ENCODE data around the gene MCF2L.

MCF2L gene

DNA sequence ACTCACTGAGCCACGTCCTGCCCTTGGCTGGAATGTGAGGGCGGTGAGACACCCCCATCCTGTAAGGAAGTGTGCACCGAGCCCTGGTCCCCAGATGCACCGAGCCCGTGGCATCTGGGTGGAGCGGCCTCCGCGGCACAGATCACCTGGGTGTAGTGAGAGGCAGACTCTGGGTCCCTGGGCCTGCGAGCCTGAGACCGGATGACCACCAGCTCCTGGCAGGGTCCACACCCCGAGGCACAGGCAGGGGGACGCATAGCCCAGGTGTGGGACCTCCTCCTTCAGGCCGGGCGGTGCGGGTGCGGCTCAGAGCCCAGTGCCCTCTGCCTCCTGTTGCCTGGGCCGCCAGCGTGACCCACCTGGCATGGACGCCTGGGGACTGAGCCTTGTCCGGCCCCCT lies 12.4 kb downstream of the MCF2L start:
- DNase-seq (ENCODE audit: low read depth, low spot score), result no peak

DNA sequence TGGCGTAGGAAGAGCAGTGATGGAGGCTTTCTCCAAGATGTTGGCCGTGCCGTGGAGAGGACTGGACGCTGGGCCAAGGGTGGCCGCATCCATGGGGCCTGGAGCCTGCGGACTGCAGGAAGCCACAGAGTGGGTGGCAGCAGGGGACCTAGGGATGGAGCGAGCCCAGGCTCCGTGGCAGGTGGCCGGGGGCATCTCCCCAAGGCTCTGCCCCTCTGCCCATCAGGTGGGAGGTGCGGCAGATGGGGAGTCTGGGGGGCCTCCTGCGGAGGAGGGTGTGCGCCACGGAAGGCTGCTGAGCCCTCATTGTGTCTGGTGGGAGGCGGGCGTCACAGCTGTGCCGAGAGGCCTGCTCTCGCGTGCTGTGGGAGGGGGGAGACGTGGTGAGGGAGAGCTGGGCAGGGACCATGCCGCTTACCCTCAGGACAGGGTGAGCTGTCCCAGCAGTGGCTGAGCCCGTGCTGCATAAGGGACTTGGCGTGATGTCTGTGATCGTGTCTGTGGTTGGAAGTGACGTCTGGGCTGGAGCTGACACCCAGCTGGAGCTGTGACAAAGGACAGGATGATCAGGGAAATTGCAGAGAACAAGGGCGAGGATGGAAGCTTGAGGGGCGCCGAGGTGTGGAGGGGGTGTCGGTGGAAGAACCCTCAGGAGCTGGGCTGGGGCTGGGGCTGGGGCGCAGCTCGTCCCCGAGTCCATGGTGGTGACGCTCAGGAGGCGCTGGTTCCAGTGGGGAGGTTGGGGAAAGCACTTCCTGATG lies 13.4 kb downstream of the MCF2L start:
- DNase-seq (ENCODE audit: low read depth, low spot score), result no peak

DNA sequence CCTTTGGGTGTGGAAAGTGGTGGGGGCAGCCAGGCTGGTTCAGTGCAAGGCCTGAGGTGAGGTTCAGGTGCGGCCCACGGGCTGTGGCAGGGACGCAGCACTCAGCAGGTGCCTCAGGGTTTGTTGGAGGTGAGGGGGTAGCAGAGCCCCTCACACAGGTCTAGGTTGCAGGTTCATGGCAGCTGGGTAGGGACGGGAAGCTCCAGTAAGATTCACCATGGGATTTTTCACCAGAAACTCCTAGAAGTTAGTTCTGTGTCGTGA lies 14.0 kb downstream of the MCF2L start:
- DNase-seq (ENCODE audit: low read depth, low spot score), result no peak

DNA sequence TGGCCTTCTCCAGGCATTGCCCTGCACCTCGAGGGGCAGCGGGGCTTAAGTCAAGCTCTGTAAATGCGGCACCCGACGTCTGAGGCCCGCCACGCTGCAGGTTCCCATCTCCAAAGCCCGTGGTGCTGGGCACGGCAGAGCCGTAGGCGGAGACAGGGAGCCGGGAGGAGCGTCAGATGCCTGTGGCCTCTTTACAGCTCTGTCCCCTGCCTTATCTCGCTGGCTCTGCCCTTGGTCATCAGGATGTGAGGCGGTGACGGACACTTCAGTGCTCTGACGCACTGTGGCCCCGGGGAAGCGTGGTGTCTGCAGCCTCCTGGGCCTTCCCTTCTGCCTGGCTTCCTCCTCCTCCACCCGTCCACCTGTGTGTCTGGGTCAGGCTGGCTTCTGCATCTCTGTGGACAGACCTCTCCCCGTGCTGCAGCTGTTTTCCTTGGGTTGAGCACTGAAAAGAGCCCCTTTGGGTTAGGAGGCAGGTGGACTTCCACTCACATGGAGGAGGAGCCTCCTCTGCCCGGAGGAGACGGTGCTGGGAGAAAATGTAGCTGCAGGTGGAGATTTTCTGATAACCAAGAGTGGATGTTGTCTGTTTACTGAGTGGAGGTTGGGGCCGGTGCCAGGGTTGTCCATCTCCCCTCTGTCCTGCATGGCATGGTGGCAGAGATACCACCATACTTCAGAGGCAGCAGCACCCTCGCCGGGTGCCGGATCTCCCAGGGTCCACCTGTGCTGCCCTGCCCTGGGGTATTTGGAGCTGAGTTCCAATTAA lies 14.6 kb downstream of the MCF2L start:
- no peak for DNase-seq (ENCODE audit: low read depth, low spot score)

DNA sequence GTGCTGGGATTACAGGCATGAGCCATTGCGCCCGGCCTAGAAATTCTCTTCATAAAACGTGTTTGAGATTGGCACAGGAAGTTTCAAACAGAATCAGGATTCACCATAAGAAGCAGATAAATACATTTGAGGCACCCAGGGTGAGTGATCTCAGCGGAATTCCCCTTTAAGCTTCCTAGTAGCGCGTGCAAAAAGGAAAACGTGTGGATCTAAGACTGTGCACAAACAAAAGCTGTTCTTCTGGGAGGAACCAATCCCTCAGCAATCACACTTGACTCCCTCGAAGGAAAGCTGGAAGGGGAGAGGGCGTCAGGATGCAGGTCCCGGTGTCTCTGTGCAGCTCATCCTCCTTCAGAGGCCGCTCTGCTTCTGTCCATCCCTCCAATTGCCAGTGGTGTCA lies 15.5 kb downstream of the MCF2L start:
- DNase-seq (ENCODE audit: low read depth, low spot score), result no peak

DNA sequence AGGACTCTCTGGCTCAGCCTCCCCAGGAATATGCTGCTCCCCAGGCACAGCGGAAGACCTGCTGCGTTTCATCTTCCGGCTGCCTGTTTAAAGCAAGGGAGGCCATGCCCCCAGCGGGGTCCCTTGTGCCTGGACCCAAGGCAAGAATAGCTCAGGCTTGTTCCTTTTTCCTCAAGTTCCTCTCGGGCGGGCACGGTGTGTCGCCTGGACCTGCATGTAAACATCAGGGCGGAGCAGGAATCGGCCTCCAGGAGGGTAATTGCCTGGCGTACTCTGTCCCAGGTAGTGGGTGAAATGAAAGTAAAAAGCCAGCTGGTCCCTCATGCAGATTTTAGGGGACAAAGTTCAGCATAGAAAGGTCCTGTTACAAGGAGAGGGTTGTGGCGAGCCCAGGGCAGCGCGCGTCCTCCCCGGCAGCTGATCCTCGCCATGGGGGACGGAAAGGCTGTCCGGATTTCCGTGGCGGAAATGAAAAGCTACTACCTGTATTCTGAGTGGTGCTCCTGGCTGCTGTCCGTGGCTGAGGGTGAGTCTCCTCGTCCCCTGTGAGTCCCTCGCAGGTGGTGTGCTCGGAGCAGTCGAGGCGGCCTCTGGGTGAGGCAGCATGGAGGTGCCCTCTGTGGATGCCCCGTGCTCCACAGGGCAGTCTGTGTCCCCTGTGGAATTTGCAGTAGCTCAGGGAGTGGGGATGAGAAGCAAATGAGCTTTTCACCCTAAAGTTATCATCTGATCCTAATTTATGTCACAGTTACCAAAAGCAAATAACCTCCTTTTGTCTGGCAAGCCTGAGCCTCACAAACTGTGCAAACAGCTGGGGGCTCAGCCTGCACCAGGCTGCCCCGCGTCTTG lies 16.2 kb downstream of the MCF2L start:
- no peak for DNase-seq (ENCODE audit: low read depth, low spot score)

DNA sequence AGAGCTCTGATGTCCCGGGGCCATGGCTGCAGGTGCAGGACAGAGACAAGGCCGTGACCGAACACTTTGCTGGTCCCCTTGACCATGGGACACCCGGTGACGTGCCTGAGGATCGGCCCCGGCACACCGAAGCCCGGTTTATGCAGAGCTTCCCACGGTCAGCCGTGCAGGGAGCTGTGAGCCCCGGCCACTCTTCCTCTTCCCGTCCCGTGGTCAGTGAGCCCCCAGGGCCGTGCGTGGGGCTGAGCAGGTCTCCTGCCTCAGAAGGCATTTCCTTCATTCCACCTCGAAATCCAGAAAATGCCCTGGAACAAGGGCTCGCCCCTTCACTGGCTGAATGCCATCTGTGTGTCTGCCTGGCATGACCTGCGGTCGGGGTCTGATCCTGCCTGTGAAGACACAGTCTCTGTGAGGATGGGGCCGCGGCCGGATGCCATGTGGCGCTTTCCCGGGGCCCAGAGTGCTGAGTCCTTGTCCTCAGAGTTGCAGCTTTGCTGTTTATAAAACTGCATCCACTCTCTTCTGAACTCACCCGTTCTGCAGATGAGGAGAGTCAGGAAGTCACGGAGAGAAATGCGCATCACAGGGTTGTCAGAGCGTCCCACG lies 16.9 kb downstream of the MCF2L start:
- DNase-seq (ENCODE audit: low read depth, low spot score), result no peak

DNA sequence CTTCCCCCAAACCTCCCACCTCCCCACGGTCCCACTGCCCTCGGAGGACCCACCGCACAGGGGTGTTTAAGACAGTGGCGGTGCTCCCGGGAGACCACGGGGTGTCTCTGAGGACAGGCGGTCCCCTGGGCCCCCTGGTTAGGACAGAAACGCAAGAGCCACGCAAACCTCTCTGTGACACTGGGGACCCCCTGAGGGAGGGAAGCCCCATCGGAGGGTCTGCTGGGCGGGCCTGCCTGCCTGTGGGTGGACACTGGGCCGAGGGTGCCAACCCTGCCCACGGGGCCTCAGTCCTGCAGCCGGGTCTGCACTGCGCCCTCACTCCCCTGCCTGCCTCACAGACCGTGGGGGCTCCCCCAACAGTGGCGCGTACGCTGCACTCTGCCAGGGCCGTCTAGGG lies 17.5 kb downstream of the MCF2L start:
- DNase-seq (ENCODE audit: low read depth, low spot score), result no peak

DNA sequence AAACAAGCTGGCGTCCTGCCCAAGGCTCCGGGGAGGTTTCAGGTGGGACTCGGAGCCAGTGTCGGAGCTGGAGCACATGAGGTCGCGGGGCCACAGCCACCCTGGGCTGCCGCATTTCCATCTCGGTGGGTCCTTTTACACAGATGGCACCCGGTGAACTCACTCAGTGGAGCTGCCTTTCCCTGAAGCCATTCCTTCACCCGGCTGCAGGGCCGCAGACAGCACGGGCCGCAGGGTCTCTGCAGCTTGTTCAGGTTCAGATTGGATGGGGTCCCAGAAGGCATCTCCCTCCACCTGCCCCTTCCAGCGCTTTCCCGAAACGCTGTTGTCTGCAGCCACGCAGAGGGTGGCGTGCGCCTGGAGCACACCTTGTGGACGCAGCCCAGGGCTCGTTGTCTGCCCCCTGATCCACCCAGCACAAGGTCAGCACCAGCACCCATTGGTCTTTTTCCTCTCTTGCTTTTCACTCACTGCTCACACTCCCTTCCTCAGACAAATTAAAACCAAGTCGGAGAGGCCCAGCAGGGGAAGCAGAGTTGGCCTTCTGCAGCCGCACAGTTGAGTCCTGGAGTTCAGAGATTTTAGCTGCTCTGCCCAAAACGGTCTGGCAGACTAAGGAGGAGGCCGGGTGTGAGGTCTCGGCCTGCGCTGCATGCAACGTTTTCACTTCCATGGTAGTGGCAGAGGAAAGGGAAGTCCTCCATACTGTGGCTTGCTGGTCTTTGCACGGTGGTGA lies 18.1 kb downstream of the MCF2L start:
- no peak for DNase-seq (ENCODE audit: low read depth, low spot score)

DNA sequence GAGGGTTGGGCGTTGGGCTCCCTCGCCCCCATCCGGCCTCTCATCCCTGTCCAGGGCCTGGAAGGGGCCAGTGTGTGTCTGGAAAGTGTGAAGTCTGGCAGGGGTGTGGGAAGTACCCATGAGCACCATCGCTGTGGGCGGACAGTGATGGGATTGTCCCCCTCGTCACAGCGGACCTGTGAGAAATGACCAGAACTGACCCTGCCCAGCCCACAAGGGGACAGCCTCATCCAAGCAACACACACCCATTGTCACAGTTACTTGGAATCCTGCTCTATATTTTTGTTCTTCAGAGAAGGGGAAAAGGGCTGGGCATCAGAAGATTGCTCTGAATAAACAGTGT lies 18.6 kb downstream of the MCF2L start:
- no peak for DNase-seq (ENCODE audit: low read depth, low spot score)

DNA sequence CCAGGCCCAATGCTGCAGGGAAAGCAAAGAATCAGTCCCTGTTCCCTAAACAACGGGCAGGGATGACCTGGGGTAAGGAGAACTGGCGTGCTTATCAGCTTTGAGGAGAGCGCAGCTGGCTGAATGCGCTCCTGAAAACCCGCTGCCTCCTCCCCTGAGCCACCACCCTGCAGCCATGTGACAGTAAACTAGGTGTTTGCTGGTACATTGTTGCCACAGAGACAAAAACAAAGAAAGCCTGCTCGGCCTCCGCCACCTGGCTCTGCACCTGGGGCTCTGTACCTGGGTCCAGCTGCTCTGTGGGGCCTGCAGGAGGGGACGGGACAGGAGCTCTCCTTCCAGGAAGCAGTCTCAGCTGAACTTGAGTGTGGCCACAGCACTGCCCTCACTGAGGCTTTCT lies 21.8 kb downstream of the MCF2L start:
- no peak for DNase-seq (ENCODE audit: low read depth, low spot score)

DNA sequence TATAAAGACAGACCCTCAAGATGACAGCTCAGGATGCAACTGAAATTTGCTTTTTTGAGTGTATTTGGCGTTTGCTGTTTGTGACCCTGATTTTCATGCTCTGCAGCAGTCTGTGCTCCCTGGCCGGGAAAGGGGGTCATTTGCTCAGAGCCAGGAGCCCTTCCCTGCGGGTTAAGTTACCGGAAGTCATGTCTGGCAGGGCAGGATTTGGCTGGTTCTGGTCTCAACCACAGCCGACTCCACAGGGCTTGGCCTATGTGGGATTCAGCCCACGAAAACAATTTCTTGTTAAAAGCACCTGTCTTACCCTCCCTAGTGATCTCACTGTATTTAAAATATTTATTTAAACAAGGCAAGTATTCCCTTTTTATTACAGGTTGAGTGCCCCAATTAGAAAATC lies 22.6 kb downstream of the MCF2L start:
- DNase-seq (ENCODE audit: low read depth, low spot score), result no peak

DNA sequence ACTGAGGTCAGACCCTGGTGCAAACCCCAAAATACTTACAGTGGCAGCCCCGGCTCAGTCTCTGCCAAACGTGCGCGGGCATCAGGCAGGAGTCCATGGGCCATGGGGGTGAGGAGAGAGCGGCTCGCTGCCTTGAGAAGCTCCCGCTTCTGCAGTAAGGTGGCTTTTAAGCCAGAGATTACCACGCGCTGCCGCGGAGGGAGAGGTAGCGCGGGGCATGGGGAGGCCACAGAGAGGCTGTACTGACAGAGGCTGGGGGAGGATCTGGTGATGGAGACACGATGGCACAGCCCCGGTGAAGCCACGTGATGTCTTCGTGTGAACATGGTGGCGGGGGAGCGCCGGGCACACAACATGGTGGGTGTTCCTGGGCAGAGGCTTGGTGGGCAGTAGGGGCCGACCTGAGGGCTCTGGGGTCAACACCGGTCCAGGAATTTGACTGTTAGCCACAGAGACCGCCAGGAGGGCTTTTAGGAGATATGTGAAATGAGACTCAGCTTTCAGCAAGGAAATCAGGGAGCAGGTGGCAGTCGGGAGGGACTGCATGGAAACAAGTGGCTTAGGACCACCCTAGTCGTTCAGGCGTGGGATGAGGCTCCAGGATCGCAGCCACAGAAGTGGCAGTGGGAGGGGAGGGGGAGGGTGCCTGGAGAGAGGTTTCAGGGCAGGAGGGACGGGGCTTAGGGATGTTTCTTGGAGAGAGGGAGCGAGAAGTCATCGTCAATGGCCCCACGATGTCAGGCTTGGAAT lies 24.1 kb downstream of the MCF2L start:
- DNase-seq (ENCODE audit: low read depth, low spot score), result no peak

DNA sequence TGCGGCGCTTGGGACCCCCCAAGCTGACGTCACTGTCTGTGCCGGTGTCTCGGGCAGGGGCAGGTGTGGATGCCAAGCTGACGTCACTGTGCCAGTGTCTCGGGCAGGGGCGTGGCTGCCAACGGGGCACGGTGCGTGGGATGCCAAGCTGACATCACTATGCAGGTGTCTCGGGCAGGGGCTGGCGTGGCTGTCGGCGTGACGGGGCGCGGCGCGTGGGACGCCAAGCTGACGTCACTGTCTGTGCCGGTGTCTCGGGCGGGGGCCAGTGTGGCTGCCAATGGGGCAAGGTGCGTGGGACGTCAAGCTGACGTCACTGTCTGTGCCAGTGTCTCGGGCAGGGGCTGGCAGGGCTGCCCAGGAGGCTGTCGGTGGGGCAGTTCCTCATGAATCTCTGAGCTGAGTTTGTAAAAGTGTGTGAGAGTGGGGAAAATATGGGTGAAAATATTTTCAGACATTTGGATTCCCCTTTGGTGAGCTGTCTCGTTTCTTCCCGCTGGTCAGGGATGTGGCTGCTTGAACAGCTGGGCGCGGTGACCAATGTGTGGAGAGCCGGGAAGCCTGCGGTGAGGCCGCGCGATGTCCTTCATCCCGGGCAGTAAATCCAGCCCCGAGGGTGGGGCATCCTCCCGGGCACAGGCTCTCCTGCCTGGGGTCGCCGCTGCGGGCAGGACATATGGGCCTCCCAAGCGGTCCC lies 25.2 kb downstream of the MCF2L start:
- no peak for DNase-seq (ENCODE audit: low read depth, low spot score)

DNA sequence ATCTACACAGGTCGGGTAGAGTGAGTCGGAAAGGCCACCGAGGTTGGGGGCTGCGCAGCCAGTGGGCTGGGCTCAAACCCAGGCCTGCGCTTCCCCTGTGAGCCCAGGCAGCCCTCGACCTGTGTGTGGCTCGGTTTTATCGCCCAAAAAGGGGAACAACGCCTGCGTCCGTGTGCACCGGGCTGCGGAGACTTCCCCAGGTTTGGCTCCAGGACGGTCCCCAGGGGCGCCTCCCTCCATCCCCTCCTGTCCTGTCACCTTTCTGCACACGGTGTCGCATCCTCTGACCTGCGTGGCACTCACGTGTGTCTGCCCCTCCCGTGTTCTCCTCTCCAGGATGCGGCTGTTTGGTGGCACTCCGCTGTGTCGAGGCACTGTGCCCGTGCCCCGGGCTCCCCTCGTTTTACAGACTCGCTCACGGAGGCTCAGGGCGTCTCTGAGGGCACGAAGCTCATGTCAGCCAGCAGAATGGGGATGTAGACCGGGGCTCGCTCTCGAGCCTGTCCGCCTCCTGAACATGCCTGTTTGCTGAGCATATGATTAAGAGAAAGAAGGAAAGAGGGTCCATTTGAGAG lies 25.9 kb downstream of the MCF2L start:
- DNase-seq (ENCODE audit: low read depth, low spot score), result no peak

DNA sequence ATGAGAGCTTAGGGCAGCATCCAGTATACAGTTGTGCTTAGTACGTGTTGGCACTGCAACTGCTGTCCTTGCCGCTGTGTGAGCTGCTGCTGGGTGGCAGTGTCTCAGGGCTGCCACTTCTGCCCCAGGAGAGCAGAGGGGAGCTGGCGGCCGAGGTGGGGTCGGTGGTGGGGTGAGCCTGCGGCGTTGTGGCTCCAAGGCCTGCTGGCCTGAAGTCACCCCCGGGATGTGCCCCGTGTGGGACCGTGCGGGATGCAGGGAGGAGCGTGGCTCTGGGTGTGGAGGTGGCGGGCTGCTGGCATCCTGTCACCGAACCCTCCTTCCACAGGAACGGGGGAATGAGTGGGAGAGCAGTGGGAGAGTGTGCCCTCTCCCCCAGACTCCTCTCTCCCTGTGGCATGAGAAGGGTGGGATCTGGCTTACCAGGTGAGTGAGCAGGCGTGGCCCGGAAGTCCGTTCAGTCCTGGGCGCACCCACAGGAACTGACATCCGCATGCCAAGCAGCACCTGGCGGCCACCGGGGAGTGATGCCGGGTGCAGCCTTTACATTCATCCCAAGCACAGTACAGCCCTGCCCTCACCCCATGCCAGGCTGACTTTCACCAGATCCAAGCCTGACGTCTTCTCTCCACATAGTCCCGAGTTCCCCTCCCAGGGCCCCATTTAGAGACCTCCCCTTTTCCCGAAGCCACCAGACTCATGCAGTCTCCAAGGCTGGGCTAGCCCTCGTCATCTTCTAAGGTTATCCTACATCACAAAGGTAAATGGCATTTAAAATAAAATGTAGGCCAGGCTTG lies 26.6 kb downstream of the MCF2L start:
- no peak for DNase-seq (ENCODE audit: low read depth, low spot score)

DNA sequence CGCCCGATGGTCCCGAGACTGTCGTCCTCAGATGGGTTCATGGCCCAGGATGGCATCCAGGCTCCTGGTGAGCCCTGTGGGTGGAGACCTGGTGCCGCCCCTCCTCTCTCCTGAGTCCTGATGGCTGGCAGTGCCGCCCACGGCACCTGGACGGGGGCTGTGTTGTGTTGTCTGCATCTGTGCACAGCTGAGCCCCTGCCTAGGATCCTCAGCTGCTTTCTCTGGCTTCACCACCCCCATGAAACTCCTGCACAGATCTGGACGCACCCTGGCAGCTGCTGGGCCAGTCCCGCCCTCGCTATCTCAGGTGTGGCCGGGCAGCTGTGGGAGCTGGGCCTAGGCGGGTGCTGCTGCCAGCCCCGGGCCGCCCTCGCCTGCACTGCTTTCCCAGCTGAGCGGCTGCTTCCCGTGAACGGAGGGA lies 27.7 kb downstream of the MCF2L start:
- no peak for DNase-seq (ENCODE audit: low read depth, low spot score)

DNA sequence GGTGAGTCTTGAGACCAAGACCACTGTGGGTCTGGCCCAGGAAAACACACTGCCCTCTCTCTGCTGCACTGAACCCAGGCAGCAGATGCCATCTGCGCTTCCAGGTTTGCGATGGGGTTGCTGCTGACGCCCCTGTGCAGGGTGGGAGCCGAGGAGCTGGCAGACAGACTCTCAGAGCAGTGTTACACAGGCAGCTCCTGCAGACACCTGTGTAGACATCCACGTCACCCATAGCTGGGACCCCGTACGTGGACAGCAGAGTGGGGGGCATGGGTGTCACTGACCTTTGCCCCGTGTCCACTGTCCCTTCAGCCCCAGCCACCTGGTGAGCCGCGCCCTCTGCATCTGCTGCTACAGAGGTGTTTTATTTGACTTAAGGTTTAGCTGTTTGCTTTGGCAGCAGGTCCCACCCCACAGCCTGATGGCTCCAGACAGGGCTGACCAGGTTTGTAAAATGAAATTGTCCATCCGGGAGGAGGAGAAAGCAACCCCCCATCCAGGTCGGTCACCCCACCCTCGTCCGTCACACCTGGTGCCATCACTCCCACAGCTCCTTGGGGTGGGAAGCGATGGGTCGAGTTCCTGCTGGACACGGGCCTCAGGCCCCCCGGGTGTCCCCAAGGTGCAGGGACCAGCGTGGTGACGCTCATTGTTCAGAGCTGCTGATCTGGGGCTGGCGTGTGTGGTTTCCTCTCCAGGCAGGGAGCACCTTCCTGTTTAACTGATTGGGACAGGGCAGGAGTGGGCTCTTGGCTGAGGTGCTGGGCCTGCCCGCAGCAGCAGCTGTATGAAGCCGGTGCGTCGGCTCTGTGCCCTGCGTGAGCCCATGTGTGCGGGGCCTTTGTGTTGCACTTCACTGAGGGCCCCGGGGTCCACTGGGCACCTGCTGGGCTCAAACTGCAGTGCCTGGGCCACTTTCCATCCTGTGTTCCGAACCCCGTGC lies 28.4 kb downstream of the MCF2L start:
- no peak for DNase-seq (ENCODE audit: low read depth, low spot score)

Data from astrocyte of the hippocampus (primary cell).